Trophoblast cell (in vitro differentiated cells and primary cell): ENCODE data around the gene PDGFC.

Source experiments
- DNase-seq, 2 donors: peaks; one replicate each; pipeline ENCODE4 v3.0.0-alpha.2; 2016
- H2AFZ ChIP-seq: 2 replicates; pipeline ENCODE4 v1.6.1; 2013; ENCODE audit warnings: low read length, moderate library complexity, mild to moderate bottlenecking; ENCODE audit not compliant: insufficient read depth, poor library complexity
- H2AK5ac ChIP-seq: 2 replicates; pipeline ENCODE4 v1.6.1; 2013; ENCODE audit warnings: mild to moderate bottlenecking, low read length
- H2BK120ac ChIP-seq: 2 replicates; pipeline ENCODE4 v1.6.1; 2013; ENCODE audit warnings: low read length, mild to moderate bottlenecking, moderate library complexity; ENCODE audit not compliant: insufficient read depth, poor library complexity
- H2BK12ac ChIP-seq: 2 replicates; pipeline ENCODE4 v1.6.1; 2013; ENCODE audit warnings: mild to moderate bottlenecking, low read length, moderate library complexity
- H2BK5ac ChIP-seq: 2 replicates; pipeline ENCODE4 v1.6.1; 2013; ENCODE audit warnings: low read length, low read depth, moderate library complexity, mild to moderate bottlenecking; ENCODE audit not compliant: poor library complexity
- H3K14ac ChIP-seq: 2 replicates; pipeline ENCODE4 v1.6.1; 2013; ENCODE audit warnings: mild to moderate bottlenecking, low read length
- H3K18ac ChIP-seq: 2 replicates; pipeline ENCODE4 v1.6.1; 2013; ENCODE audit warnings: mild to moderate bottlenecking, low read length
- H3K23ac ChIP-seq: 2 replicates; pipeline ENCODE4 v1.6.1; 2013; ENCODE audit warnings: low read length
- H3K27ac ChIP-seq: 2 replicates; pipeline ENCODE4 v1.5.1; 2013; ENCODE audit warnings: low read depth, mild to moderate bottlenecking, inconsistent platforms, low read length, moderate library complexity
- H3K27me3 ChIP-seq: 2 replicates; pipeline ENCODE4 v1.6.1; 2013; ENCODE audit warnings: inconsistent platforms, mild to moderate bottlenecking, low read length, moderate library complexity; ENCODE audit not compliant: insufficient read depth
- H3K36me3 ChIP-seq, 2 experiments: 1 replicate in 1 of 2; 2 replicates in 1 of 2; pipeline ENCODE4 v1.6.1; 2013; ENCODE audit warnings: low read length in 2 of 2, mild to moderate bottlenecking in 2 of 2, moderate library complexity in 1 of 2; ENCODE audit not compliant: insufficient read depth in 2 of 2, control insufficient read depth in 1 of 2
- H3K4ac ChIP-seq: 2 replicates; pipeline ENCODE4 v1.6.1; 2013; ENCODE audit warnings: low read depth, mild to moderate bottlenecking, low read length, moderate library complexity
- H3K4me1 ChIP-seq, 2 experiments: 1 replicate in 1 of 2; 2 replicates in 1 of 2; pipeline ENCODE4 v1.6.1; 2013; ENCODE audit warnings: low read length in 2 of 2, mild to moderate bottlenecking in 2 of 2, moderate library complexity in 1 of 2; ENCODE audit not compliant: insufficient read depth in 2 of 2, control insufficient read depth in 1 of 2
- H3K4me2 ChIP-seq: 2 replicates; pipeline ENCODE4 v1.6.1; 2013; ENCODE audit warnings: inconsistent platforms, mild to moderate bottlenecking, low read length, moderate library complexity
- H3K4me3 ChIP-seq: 2 replicates; pipeline ENCODE4 v1.5.1; 2013; ENCODE audit warnings: mild to moderate bottlenecking, low read depth, low read length, inconsistent platforms
- H3K79me1 ChIP-seq: one replicate; pipeline ENCODE4 v1.6.1; 2013; ENCODE audit warnings: low read length
- H3K79me2 ChIP-seq: 2 replicates; pipeline ENCODE4 v1.6.1; 2013; ENCODE audit warnings: low read length, mild to moderate bottlenecking; ENCODE audit not compliant: control insufficient read depth, insufficient read depth, poor library complexity
- H3K9ac ChIP-seq: 2 replicates; pipeline ENCODE4 v1.6.1; 2013; ENCODE audit warnings: mild to moderate bottlenecking, low read length
- H3K9me3 ChIP-seq: 2 replicates; pipeline ENCODE4 v1.6.1; 2013; ENCODE audit warnings: low read depth, mild to moderate bottlenecking, control low read depth, inconsistent platforms, low read length; ENCODE audit not compliant: insufficient read depth
- H4K12ac ChIP-seq: 2 replicates; pipeline ENCODE4 v1.6.1; 2013; ENCODE audit warnings: low read depth, mild to moderate bottlenecking, low read length, moderate library complexity
- H4K8ac ChIP-seq: 2 replicates; pipeline ENCODE4 v1.6.1; 2013; ENCODE audit warnings: low read depth, mild to moderate bottlenecking, low read length, moderate library complexity
- H4K91ac ChIP-seq: one replicate; pipeline ENCODE4 v1.6.1; 2013; ENCODE audit warnings: low read depth, mild to moderate bottlenecking, low read length, moderate library complexity
- WGBS: extraction: QIAGEN DNeasy Blood & Tissue Kit; methylation state at CpG from one replicate; pipeline ENCODE4 v1.1.7; 2013; ENCODE audit warnings: missing lambda C conversion rate; ENCODE audit not compliant: insufficient read length, insufficient coverage; ENCODE audit errors: extremely low coverage; 5-methylcytosine and 5-hydroxymethylcytosine counted together

The PDGFC gene

GRCh38 chr4:156898373-156899117 lies 73.1 kb downstream of the PDGFC start:
- WGBS, result no CpG with 5 or more reads among the region's 3 CpGs

GRCh38 chr4:156896527-156896926 lies 75.1 kb downstream of the PDGFC start:
- Histone ChIP-seq H3K79me1 (no peaks in the 10 kb centered on the region), H3K18ac (no peak overlapping the region), H2AFZ (no peak overlapping the region), H3K27me3 (no peaks in the 10 kb centered on the region), H4K12ac (no peak overlapping the region), H3K14ac (no peak overlapping the region), H3K79me2 (no peaks in the 10 kb centered on the region), H3K4me2 (no peak overlapping the region), H4K8ac (no peak overlapping the region), H3K36me3 (no peaks in the 10 kb centered on the region), H3K4ac (no peak overlapping the region), H4K91ac (no peak overlapping the region), H3K4me3 (no peak overlapping the region), H3K23ac (no peak overlapping the region), H2AK5ac (no peak overlapping the region), H2BK12ac (no peak overlapping the region), H3K4me1 (no peaks in the 10 kb centered on the region), H2BK5ac (no peak overlapping the region), H2BK120ac (no peak overlapping the region), H3K27ac (no peak overlapping the region), H3K9ac (no peak overlapping the region), H3K9me3 (no peaks in the 10 kb centered on the region)
- no peak for DNase-seq
- WGBS, result no CpG with 5 or more reads among the region's 1 CpG

More at GRCh38 chr4:156898373-156899117, 73.1 kb downstream of the PDGFC start:
- Histone ChIP-seq H3K79me2 (no peaks in the 10 kb centered on the region), H3K9ac (no peak overlapping the region), H2AK5ac (no peak overlapping the region), H3K14ac (no peak overlapping the region), H3K4me3 (no peak overlapping the region), H2AFZ (no peak overlapping the region), H4K8ac (no peak overlapping the region), H3K18ac (no peak overlapping the region), H2BK120ac (no peak overlapping the region), H3K4me1 (no peaks in the 10 kb centered on the region), H3K4me2 (no peak overlapping the region), H3K9me3 (no peaks in the 10 kb centered on the region), H3K27me3 (no peaks in the 10 kb centered on the region), H2BK5ac (no peak overlapping the region), H4K12ac (no peak overlapping the region), H3K23ac (no peak overlapping the region), H3K36me3 (no peaks in the 10 kb centered on the region), H4K91ac (no peak overlapping the region), H3K27ac (no peak overlapping the region), H3K4ac (no peak overlapping the region), H2BK12ac (no peak overlapping the region), H3K79me1 (no peaks in the 10 kb centered on the region)
- peak in 1 of 2 donors; percentile 7 for DNase-seq

- H2BK5ac ChIP-seq, result no peak overlapping the region
- DNase-seq, result no peak
- WGBS, result no CpG with 5 or more reads among the region's 1 CpG
These were observed 77.4 kb downstream of the PDGFC start for GRCh38 chr4:156894234-156894633.

GRCh38 chr4:156892805-156893204 lies 78.8 kb downstream of the PDGFC start:
- Histone ChIP-seq H4K91ac (no peak overlapping the region), H3K18ac (no peak overlapping the region), H3K27me3 (no peaks in the 10 kb centered on the region), H3K4ac (no peak overlapping the region), H2AK5ac (no peak overlapping the region), H2AFZ (no peak overlapping the region), H3K9me3 (no peaks in the 10 kb centered on the region), H3K4me3 (no peak overlapping the region), H3K14ac (no peak overlapping the region), H3K4me2 (no peak overlapping the region), H3K79me2 (no peaks in the 10 kb centered on the region), H4K12ac (no peak overlapping the region), H3K23ac (no peak overlapping the region), H3K27ac (no peak overlapping the region), H2BK5ac (no peak overlapping the region), H2BK120ac (no peak overlapping the region), H3K36me3 (no peaks in the 10 kb centered on the region), H4K8ac (no peak overlapping the region), H3K9ac (no peak overlapping the region), H3K79me1 (no peaks in the 10 kb centered on the region), H3K4me1 (no peaks in the 10 kb centered on the region), H2BK12ac (no peak overlapping the region)
- no peak for DNase-seq
- no CpG with 5 or more reads among the region's 2 CpGs for WGBS

More at GRCh38 chr4:156894234-156894633, 77.4 kb downstream of the PDGFC start:
- H4K8ac ChIP-seq, result no peak overlapping the region
- H2BK120ac ChIP-seq, result no peak overlapping the region
- no peak overlapping the region for H3K14ac ChIP-seq
- H3K4me1 ChIP-seq, result no peaks in the 10 kb centered on the region
- no peaks in the 10 kb centered on the region for H3K27me3 ChIP-seq
- H3K4me3 ChIP-seq, result no peak overlapping the region
- no peak overlapping the region for H3K4ac ChIP-seq
- H3K9ac ChIP-seq, result no peak overlapping the region
- H4K91ac ChIP-seq, result no peak overlapping the region
- H3K23ac ChIP-seq, result no peak overlapping the region
- H2AK5ac ChIP-seq, result no peak overlapping the region
- H3K79me2 ChIP-seq, result no peaks in the 10 kb centered on the region
- no peak overlapping the region for H2BK12ac ChIP-seq
- H3K4me2 ChIP-seq, result no peak overlapping the region
- H3K27ac ChIP-seq, result no peak overlapping the region
- no peak overlapping the region for H4K12ac ChIP-seq
- H3K9me3 ChIP-seq, result no peaks in the 10 kb centered on the region
- no peaks in the 10 kb centered on the region for H3K36me3 ChIP-seq
- no peaks in the 10 kb centered on the region for H3K79me1 ChIP-seq
- no peak overlapping the region for H3K18ac ChIP-seq
- H2AFZ ChIP-seq, result no peak overlapping the region
